GM21825 (cell line): ENCODE data around the gene TIE1.

ENCODE experiments used
- ATAC-seq: cut with Tn5 transposase; IDR thresholded peaks from one replicate; pipeline ENCODE4 v1.9.1; 2021; ENCODE audit warnings: mild to moderate bottlenecking, moderate library complexity; ENCODE audit not compliant: unreplicated experiment

The TIE1 gene

GRCh38 chr1:43292679-43293078 lies 8.1 kb upstream of the TIE1 start:
- ATAC-seq: no peak

- no peak for ATAC-seq
Measured at GRCh38 chr1:43293176-43293575, 7.6 kb upstream of the TIE1 start.

GRCh38 chr1:43293896-43294760 lies 6.7 kb upstream of the TIE1 start:
- no peak for ATAC-seq

GRCh38 chr1:43294761-43295160 lies 6.0 kb upstream of the TIE1 start:
- no peak for ATAC-seq

GRCh38 chr1:43296207-43296606 lies 4.6 kb upstream of the TIE1 start:
- ATAC-seq: no peak

GRCh38 chr1:43298055-43298454 lies 2.7 kb upstream of the TIE1 start:
- ATAC-seq: no peak

GRCh38 chr1:43299101-43299500 lies 1.7 kb upstream of the TIE1 start:
- no peak for ATAC-seq

- no peak for ATAC-seq
Measured at GRCh38 chr1:43302201-43302600, 1.4 kb downstream of the TIE1 start.

GRCh38 chr1:43302721-43303470 lies 2.1 kb downstream of the TIE1 start:
- no peak for ATAC-seq

- ATAC-seq: no peak
Measured at GRCh38 chr1:43303471-43304313, 2.9 kb downstream of the TIE1 start.

- no peak for ATAC-seq
Measured at GRCh38 chr1:43304314-43304681, 3.5 kb downstream of the TIE1 start.

- no peak for ATAC-seq
Measured at GRCh38 chr1:43304771-43305300, 4.1 kb downstream of the TIE1 start.

GRCh38 chr1:43305461-43305860 lies 4.7 kb downstream of the TIE1 start:
- no peak for ATAC-seq

- no peak for ATAC-seq
Measured at GRCh38 chr1:43305926-43306687, 5.3 kb downstream of the TIE1 start.

GRCh38 chr1:43306688-43307457 lies 6.1 kb downstream of the TIE1 start:
- no peak for ATAC-seq

GRCh38 chr1:43307458-43308158 lies 6.8 kb downstream of the TIE1 start:
- no peak for ATAC-seq

- no peak for ATAC-seq
Measured at GRCh38 chr1:43308635-43309404, 8.0 kb downstream of the TIE1 start.

- no peak for ATAC-seq
Measured at GRCh38 chr1:43309405-43310025, 8.7 kb downstream of the TIE1 start.
